Ectodermal cell (in vitro differentiated cells): ENCODE results near the gene SPP1.

Experiments used
- H3K27ac ChIP-seq: 2 replicates; pipeline ENCODE4 v1.7.0; 2013; ENCODE audit warnings: mild to moderate bottlenecking, low read depth, low read length; ENCODE audit not compliant: insufficient read depth, poor library complexity, severe bottlenecking
- H3K27me3 ChIP-seq: 2 replicates; pipeline ENCODE4 v1.7.0; 2013; ENCODE audit warnings: mild to moderate bottlenecking, low read length; ENCODE audit not compliant: insufficient read depth, control insufficient read depth, poor library complexity, severe bottlenecking
- H3K36me3 ChIP-seq: one replicate; pipeline ENCODE4 v1.7.0; 2013; ENCODE audit warnings: low read length; ENCODE audit not compliant: control insufficient read depth, insufficient read depth
- H3K4me1 ChIP-seq: one replicate; pipeline ENCODE4 v1.7.0; 2013; ENCODE audit warnings: low read length; ENCODE audit not compliant: control insufficient read depth, insufficient read depth
- H3K4me3 ChIP-seq: 2 replicates; pipeline ENCODE4 v1.7.0; 2013; ENCODE audit warnings: low read depth, low read length, control low read depth; ENCODE audit not compliant: insufficient read depth
- H3K9me3 ChIP-seq: 2 replicates; pipeline ENCODE4 v1.7.0; 2013; ENCODE audit warnings: mild to moderate bottlenecking, low read length, moderate library complexity; ENCODE audit not compliant: control insufficient read depth
- whole genome bisulfite sequencing, 2 experiments: methylation state at CpG; one replicate each; pipeline ENCODE4 v1.1.7; 2013; ENCODE audit warnings: missing lambda C conversion rate in 2 of 2; 5-methylcytosine and 5-hydroxymethylcytosine counted together

Gene SPP1

GRCh38 chr4:87950936-87951511, 24.5 kb upstream of the SPP1 start:
- Histone ChIP-seq H3K36me3 (no peaks in the 10 kb centered on the region), H3K27ac (no peak overlapping the region), H3K4me3 (no peak overlapping the region), H3K27me3 (no peaks in the 10 kb centered on the region), H3K4me1 (no peaks in the 10 kb centered on the region), H3K9me3 (no peaks in the 10 kb centered on the region)
- 83 to 89% methylated on average over 2 to 3 of the region's 3 CpGs for WGBS, 2 experiments

- H3K27me3 ChIP-seq = no peaks in the 10 kb centered on the region
- no peaks in the 10 kb centered on the region for H3K36me3 ChIP-seq
- H3K27ac ChIP-seq = no peak overlapping the region
- no peak overlapping the region for H3K4me3 ChIP-seq
- H3K4me1 ChIP-seq = no peaks in the 10 kb centered on the region
- H3K9me3 ChIP-seq = no peaks in the 10 kb centered on the region
- WGBS, 2 experiments = 90 to 100% methylated on average over 1 of the region's 1 CpG
These were observed 21.7 kb upstream of the SPP1 start for GRCh38 chr4:87953826-87954225.

- WGBS, 2 experiments = 91 to 95% methylated on average over 3 of the region's 3 CpGs
- Histone ChIP-seq H3K27me3 (no peaks in the 10 kb centered on the region), H3K9me3 (no peaks in the 10 kb centered on the region), H3K27ac (no peak overlapping the region), H3K36me3 (no peaks in the 10 kb centered on the region), H3K4me3 (no peak overlapping the region), H3K4me1 (no peaks in the 10 kb centered on the region)
These were observed 19.0 kb upstream of the SPP1 start for GRCh38 chr4:87956501-87956900.

GRCh38 chr4:87957061-87957460, 18.5 kb upstream of the SPP1 start:
- H3K4me1 ChIP-seq = no peaks in the 10 kb centered on the region
- 97 to 100% methylated on average over 1 of the region's 1 CpG for WGBS, 2 experiments
- H3K9me3 ChIP-seq = no peaks in the 10 kb centered on the region
- H3K27me3 ChIP-seq = no peaks in the 10 kb centered on the region
- H3K4me3 ChIP-seq = no peak overlapping the region
- H3K27ac ChIP-seq = no peak overlapping the region
- H3K36me3 ChIP-seq = no peaks in the 10 kb centered on the region

GRCh38 chr4:87961993-87962392, 13.5 kb upstream of the SPP1 start:
- no peak overlapping the region for H3K27ac ChIP-seq
- H3K9me3 ChIP-seq = no peaks in the 10 kb centered on the region
- WGBS, 2 experiments = 78 to 100% methylated on average over 1 of the region's 1 CpG
- H3K4me1 ChIP-seq = no peaks in the 10 kb centered on the region
- H3K27me3 ChIP-seq = no peaks in the 10 kb centered on the region
- H3K4me3 ChIP-seq = no peak overlapping the region
- no peaks in the 10 kb centered on the region for H3K36me3 ChIP-seq

- Histone ChIP-seq H3K9me3 (no peaks in the 10 kb centered on the region), H3K27me3 (no peaks in the 10 kb centered on the region), H3K4me1 (no peaks in the 10 kb centered on the region), H3K4me3 (no peak overlapping the region), H3K36me3 (no peaks in the 10 kb centered on the region), H3K27ac (no peak overlapping the region)
- 96 to 97% methylated on average over 5 of the region's 5 CpGs for WGBS, 2 experiments
These were observed 12.9 kb upstream of the SPP1 start for GRCh38 chr4:87962398-87963146.

- Histone ChIP-seq H3K27me3 (no peaks in the 10 kb centered on the region), H3K4me3 (no peak overlapping the region), H3K27ac (no peak overlapping the region), H3K9me3 (no peaks in the 10 kb centered on the region), H3K36me3 (no peaks in the 10 kb centered on the region), H3K4me1 (no peaks in the 10 kb centered on the region)
- 91 to 93% methylated on average over 21 of the region's 21 CpGs for WGBS, 2 experiments
These were observed 10.0 kb upstream of the SPP1 start for GRCh38 chr4:87965501-87965975.

- Histone ChIP-seq H3K9me3 (no peaks in the 10 kb centered on the region), H3K36me3 (no peaks in the 10 kb centered on the region), H3K27ac (no peak overlapping the region), H3K27me3 (no peaks in the 10 kb centered on the region), H3K4me3 (no peak overlapping the region), H3K4me1 (no peaks in the 10 kb centered on the region)
- 95 to 97% methylated on average over 9 of the region's 9 CpGs for WGBS, 2 experiments
These were observed 9.4 kb upstream of the SPP1 start for GRCh38 chr4:87966095-87966496.

GRCh38 chr4:87967193-87967592, 8.3 kb upstream of the SPP1 start:
- H3K4me3 ChIP-seq = no peak overlapping the region
- no peaks in the 10 kb centered on the region for H3K9me3 ChIP-seq
- WGBS, 2 experiments = 96 to 97% methylated on average over 8 of the region's 8 CpGs
- no peak overlapping the region for H3K27ac ChIP-seq
- H3K4me1 ChIP-seq = no peaks in the 10 kb centered on the region
- H3K36me3 ChIP-seq = no peaks in the 10 kb centered on the region
- H3K27me3 ChIP-seq = no peaks in the 10 kb centered on the region

- H3K9me3 ChIP-seq = no peaks in the 10 kb centered on the region
- WGBS, 2 experiments = 92 to 99% methylated on average over 2 of the region's 2 CpGs
- H3K27ac ChIP-seq = no peak overlapping the region
- H3K4me3 ChIP-seq = no peak overlapping the region
- H3K27me3 ChIP-seq = no peaks in the 10 kb centered on the region
- H3K4me1 ChIP-seq = no peaks in the 10 kb centered on the region
- no peaks in the 10 kb centered on the region for H3K36me3 ChIP-seq
These were observed 5.4 kb upstream of the SPP1 start for GRCh38 chr4:87970121-87970520.
